Stimulated activated CD4-positive, alpha-beta T cell treated with anti-CD3 and anti-CD28 coated beads, Interleukin-2, amount 100 ng/mL, for 48 hours (primary cell): ENCODE data around the gene BLOC1S1.

Experiments used
- DNase-seq, 2 donors: peaks; one replicate each; pipeline ENCODE4 v3.0.0-alpha.2; 2020

Gene BLOC1S1

GRCh38 chr12:55715833-55716581 is at the start of gene BLOC1S1:
BLOC1S1 (plus strand) TSS chr12:55716046; CDS start chr12:55716052, 6 bp downstream.
- peak; percentile 94 to 97 for DNase-seq

GRCh38 chr12:55666508-55666907 is 49.3 kb upstream of the BLOC1S1 start:
- DNase-seq, result no peak

GRCh38 chr12:55670276-55670675 is 45.6 kb upstream of the BLOC1S1 start:
- DNase-seq, result no peak

GRCh38 chr12:55671746-55672145 is 44.1 kb upstream of the BLOC1S1 start:
- DNase-seq, result no peak

GRCh38 chr12:55673638-55674037 is 42.2 kb upstream of the BLOC1S1 start:
- no peak for DNase-seq

GRCh38 chr12:55675666-55676065 is 40.2 kb upstream of the BLOC1S1 start:
- DNase-seq, result no peak

GRCh38 chr12:55676707-55677106 is 39.1 kb upstream of the BLOC1S1 start:
- no peak for DNase-seq

- DNase-seq, result no peak
These were observed 36.2 kb upstream of the BLOC1S1 start for GRCh38 chr12:55679691-55680090.

- DNase-seq, result no peak
These were observed 34.4 kb upstream of the BLOC1S1 start for GRCh38 chr12:55681142-55682077.

- no peak for DNase-seq
These were observed 33.6 kb upstream of the BLOC1S1 start for GRCh38 chr12:55682087-55682796.

GRCh38 chr12:55683676-55684075 is 32.2 kb upstream of the BLOC1S1 start:
- no peak for DNase-seq

GRCh38 chr12:55684761-55685370 is 31.0 kb upstream of the BLOC1S1 start:
- no peak for DNase-seq

GRCh38 chr12:55685671-55686070 is 30.2 kb upstream of the BLOC1S1 start:
- DNase-seq, result no peak

- DNase-seq, result no peak
These were observed 29.4 kb upstream of the BLOC1S1 start for GRCh38 chr12:55686366-55687010.

- peak in 1 of 2 donors; percentile 18 for DNase-seq
These were observed 28.1 kb upstream of the BLOC1S1 start for GRCh38 chr12:55687746-55688145.

- DNase-seq, result no peak
These were observed 26.9 kb upstream of the BLOC1S1 start for GRCh38 chr12:55688716-55689655.

GRCh38 chr12:55692631-55693322 is 23.1 kb upstream of the BLOC1S1 start:
- no peak for DNase-seq

GRCh38 chr12:55693323-55694187 is 22.3 kb upstream of the BLOC1S1 start:
- no peak for DNase-seq

GRCh38 chr12:55694188-55694515 is 21.7 kb upstream of the BLOC1S1 start:
- DNase-seq, result no peak

GRCh38 chr12:55694651-55695050 is 21.2 kb upstream of the BLOC1S1 start:
- no peak for DNase-seq
